ENCODE measurements around the gene SEMA6A. TPM values are rescaled to one million over a fixed set of nuclear protein-coding genes. Genes with fewer than 3 reads are reported as not detected.

Gene SEMA6A
- total and polyA plus RNA-seq, 9 of the 15 experiments (the other 6 are each of a cell fraction or from before 2014, with no cell fraction given), result 0.04 to 0.42 (median 0.18) TPM; not detected in 5

DNA sequence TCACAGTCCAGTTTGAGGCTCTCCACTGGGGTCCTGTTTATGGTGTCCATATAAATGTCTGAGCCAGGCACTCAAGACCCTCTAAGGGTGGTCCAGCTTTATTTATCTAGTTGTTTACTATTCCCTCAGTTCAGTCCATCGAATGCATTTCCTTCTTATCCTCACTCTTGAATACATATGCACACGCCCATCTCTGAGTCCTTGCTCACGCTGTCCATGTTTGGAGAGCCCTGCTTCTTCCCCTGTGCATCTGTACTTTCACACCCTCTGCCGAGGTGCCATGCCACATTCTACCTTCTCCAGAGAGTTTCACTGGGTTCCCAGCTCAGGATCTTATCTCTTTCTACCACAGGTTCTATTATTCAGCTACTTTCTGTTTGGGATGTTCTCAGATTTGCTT lies 30.2 kb upstream of the SEMA6A start (continued):
- TF ChIP-seq, protein P1, sequence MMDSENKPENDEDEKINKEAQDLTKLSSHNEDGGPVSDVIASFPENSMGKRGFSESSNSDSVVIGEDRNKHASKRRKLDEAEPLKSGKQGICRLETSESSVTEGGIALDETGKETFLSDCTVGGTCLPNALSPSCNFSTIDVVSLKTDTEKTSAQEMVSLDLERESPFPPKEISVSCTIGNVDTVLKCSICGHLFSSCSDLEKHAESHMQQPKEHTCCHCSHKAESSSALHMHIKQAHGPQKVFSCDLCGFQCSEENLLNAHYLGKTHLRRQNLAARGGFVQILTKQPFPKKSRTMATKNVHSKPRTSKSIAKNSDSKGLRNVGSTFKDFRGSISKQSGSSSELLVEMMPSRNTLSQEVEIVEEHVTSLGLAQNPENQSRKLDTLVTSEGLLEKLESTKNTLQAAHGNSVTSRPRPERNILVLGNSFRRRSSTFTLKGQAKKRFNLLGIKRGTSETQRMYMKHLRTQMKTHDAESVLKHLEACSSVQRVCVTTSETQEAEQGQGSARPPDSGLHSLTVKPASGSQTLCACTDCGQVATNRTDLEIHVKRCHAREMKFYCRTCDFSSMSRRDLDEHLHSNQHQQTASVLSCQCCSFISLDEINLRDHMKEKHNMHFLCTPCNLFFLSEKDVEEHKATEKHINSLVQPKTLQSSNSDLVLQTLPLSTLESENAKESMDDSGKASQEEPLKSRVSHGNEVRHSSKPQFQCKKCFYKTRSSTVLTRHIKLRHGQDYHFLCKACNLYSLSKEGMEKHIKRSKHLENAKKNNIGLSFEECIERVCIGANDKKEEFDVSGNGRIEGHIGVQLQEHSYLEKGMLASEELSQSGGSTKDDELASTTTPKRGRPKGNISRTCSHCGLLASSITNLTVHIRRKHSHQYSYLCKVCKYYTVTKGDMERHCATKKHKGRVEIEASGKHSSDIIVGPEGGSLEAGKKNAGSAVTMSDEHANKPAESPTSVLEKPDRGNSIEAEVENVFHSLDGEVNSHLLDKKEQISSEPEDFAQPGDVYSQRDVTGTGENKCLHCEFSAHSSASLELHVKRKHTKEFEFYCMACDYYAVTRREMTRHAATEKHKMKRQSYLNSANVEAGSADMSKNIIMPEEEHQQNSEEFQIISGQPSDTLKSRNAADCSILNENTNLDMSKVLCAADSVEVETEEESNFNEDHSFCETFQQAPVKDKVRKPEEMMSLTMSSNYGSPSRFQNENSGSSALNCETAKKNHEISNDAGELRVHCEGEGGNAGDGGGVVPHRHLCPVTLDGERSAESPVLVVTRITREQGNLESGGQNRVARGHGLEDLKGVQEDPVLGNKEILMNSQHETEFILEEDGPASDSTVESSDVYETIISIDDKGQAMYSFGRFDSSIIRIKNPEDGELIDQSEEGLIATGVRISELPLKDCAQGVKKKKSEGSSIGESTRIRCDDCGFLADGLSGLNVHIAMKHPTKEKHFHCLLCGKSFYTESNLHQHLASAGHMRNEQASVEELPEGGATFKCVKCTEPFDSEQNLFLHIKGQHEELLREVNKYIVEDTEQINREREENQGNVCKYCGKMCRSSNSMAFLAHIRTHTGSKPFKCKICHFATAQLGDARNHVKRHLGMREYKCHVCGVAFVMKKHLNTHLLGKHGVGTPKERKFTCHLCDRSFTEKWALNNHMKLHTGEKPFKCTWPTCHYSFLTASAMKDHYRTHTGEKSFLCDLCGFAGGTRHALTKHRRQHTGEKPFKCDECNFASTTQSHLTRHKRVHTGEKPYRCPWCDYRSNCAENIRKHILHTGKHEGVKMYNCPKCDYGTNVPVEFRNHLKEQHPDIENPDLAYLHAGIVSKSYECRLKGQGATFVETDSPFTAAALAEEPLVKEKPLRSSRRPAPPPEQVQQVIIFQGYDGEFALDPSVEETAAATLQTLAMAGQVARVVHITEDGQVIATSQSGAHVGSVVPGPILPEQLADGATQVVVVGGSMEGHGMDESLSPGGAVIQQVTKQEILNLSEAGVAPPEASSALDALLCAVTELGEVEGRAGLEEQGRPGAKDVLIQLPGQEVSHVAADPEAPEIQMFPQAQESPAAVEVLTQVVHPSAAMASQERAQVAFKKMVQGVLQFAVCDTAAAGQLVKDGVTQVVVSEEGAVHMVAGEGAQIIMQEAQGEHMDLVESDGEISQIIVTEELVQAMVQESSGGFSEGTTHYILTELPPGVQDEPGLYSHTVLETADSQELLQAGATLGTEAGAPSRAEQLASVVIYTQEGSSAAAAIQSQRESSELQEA (IDR thresholded peaks at IDR 0.05; ENCODE audit: low read depth), result no peak
- TF ChIP-seq CREB1 (IDR thresholded peaks at IDR 0.05), result no peak
- TF ChIP-seq CREB1 (CRISPR knock-in tag; IDR thresholded peaks at IDR 0.05), result no peak
- no peak for TF ChIP-seq SMARCC2 (IDR thresholded peaks at IDR 0.05; ENCODE audit: low read depth)
- TF ChIP-seq ZZZ3 (IDR thresholded peaks at IDR 0.05), result no peak
- TF ChIP-seq PTTG1 (tag; IDR thresholded peaks at IDR 0.05; ENCODE audit: low read depth), result no peak
- TF ChIP-seq, protein P2, sequence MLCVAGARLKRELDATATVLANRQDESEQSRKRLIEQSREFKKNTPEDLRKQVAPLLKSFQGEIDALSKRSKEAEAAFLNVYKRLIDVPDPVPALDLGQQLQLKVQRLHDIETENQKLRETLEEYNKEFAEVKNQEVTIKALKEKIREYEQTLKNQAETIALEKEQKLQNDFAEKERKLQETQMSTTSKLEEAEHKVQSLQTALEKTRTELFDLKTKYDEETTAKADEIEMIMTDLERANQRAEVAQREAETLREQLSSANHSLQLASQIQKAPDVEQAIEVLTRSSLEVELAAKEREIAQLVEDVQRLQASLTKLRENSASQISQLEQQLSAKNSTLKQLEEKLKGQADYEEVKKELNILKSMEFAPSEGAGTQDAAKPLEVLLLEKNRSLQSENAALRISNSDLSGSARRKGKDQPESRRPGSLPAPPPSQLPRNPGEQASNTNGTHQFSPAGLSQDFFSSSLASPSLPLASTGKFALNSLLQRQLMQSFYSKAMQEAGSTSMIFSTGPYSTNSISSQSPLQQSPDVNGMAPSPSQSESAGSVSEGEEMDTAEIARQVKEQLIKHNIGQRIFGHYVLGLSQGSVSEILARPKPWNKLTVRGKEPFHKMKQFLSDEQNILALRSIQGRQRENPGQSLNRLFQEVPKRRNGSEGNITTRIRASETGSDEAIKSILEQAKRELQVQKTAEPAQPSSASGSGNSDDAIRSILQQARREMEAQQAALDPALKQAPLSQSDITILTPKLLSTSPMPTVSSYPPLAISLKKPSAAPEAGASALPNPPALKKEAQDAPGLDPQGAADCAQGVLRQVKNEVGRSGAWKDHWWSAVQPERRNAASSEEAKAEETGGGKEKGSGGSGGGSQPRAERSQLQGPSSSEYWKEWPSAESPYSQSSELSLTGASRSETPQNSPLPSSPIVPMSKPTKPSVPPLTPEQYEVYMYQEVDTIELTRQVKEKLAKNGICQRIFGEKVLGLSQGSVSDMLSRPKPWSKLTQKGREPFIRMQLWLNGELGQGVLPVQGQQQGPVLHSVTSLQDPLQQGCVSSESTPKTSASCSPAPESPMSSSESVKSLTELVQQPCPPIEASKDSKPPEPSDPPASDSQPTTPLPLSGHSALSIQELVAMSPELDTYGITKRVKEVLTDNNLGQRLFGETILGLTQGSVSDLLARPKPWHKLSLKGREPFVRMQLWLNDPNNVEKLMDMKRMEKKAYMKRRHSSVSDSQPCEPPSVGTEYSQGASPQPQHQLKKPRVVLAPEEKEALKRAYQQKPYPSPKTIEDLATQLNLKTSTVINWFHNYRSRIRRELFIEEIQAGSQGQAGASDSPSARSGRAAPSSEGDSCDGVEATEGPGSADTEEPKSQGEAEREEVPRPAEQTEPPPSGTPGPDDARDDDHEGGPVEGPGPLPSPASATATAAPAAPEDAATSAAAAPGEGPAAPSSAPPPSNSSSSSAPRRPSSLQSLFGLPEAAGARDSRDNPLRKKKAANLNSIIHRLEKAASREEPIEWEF (CRISPR knock-in tag; IDR thresholded peaks at IDR 0.05), result no peak
- TF ChIP-seq THRAP3 (IDR thresholded peaks at IDR 0.05; ENCODE audit: borderline replicate concordance), result no peak
- no peak for TF ChIP-seq NONO (IDR thresholded peaks at IDR 0.05; ENCODE audit: low read depth in 2 of 2, low read length in 1 of 2)

Measured in K562 (cell line).